ENCODE data around the gene ESR1.
"Not testable (repeated sequence)": the region's sequence is repeated elsewhere in the genome, so short reads cannot be mapped to it uniquely, and the experiment has no call there.

Gene ESR1

GRCh38 chr6:151899796-151900195, 92.3 kb downstream of the ESR1 start:
- not testable (repeated sequence) for DNase-seq

- DNase-seq, result no peak
Observed at GRCh38 chr6:151900256-151900655, 92.8 kb downstream of the ESR1 start.

GRCh38 chr6:151901009-151901411, 93.5 kb downstream of the ESR1 start:
- no peak for DNase-seq

- DNase-seq, result no peak
Observed at GRCh38 chr6:151904631-151905030, 97.1 kb downstream of the ESR1 start.

DNA sequence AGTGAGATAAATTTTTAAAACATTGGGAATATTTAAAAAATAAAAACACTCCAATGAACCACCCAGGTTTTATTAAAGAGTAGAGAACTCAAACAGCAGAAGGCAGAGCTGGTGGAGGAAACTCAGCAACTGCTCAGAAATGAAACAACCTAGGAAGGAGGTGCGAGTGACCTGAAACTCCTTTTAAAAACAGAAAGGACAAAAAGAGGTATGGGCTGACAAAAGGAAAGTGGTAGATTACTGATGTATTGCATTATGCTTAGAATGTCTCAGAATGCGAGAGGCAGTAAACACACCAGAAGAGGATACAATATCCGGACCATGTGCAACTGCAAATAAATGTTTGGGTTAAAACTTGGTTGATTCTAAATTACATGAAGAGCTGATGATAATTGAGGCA, 97.6 kb downstream of the ESR1 start:
- no peak for DNase-seq

- DNase-seq, result no peak
Observed at GRCh38 chr6:151905854-151906253, 98.4 kb downstream of the ESR1 start.

DNA sequence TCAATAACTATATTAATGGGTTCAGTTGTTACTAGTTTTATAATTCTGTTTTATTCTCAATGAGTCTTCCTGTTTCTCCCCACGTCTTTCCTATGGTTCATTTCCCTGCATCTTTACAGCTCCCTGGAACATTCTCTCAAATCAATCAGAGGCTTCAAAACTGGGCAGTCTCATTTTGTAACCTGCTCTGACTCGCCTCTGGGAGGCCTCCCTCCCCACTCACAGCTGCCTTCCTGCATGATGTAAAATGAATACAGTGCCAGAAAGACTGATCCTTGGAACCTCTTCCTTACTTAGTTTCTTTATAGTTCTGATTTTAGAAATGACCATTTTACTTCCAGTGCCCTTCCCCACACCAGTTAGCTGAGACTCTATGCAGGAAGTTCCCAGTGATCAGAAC, 103.9 kb downstream of the ESR1 start:
- no peak for DNase-seq

DNA sequence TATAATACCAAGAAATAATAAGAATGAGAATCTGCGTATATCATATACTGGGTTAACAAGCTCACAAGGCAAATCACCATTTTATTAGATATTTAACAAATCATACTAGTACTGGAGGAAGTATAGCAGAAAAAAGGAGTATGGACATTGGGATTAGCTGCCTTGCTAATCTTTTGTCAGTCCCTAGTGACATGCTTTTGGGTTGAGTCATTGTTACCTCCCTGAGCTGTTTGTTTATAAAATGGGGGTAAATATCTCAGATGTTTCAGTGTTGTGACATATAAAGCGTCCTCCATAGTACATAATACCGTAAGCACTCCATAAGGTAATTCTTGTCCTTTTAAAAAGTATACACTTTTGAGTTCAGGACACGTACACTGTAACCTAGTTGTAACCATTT, 107.0 kb downstream of the ESR1 start:
- no peak for DNase-seq

DNA sequence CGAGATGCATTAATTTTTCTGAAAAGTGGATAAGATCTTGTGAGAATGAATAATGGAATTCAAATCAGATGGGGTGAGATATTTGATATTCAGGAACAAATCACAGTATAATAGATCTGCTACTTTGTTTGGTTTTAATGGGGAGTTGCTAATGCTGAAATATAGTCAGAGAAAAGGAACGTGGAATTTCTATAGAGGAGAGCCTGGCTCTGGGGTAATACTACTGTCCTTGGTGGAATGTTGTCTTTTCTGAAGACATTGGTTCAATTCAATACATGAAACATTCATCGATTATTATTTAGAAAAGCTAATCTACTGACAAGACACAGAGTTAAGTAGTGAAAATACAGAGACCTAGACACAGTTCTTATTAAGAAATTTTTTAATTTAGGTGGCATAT, 108.6 kb downstream of the ESR1 start:
- DNase-seq, result no peak

GRCh38 chr6:151916680-151917164, 109.2 kb downstream of the ESR1 start:
- DNase-seq, result no peak

GRCh38 chr6:151917531-151918329, 110.2 kb downstream of the ESR1 start:
- no peak for DNase-seq

GRCh38 chr6:151940307-151940706, 132.8 kb downstream of the ESR1 start:
- DNase-seq, result no peak

- no peak for DNase-seq
Observed at GRCh38 chr6:151948002-151948743, 140.7 kb downstream of the ESR1 start.

- DNase-seq, result no peak
Observed at GRCh38 chr6:151958332-151958731, 150.8 kb downstream of the ESR1 start.

- DNase-seq, result no peak
Observed at GRCh38 chr6:151959086-151959485, 151.6 kb downstream of the ESR1 start.

- no peak for DNase-seq
Observed at GRCh38 chr6:151961809-151962208, 154.3 kb downstream of the ESR1 start.

DNA sequence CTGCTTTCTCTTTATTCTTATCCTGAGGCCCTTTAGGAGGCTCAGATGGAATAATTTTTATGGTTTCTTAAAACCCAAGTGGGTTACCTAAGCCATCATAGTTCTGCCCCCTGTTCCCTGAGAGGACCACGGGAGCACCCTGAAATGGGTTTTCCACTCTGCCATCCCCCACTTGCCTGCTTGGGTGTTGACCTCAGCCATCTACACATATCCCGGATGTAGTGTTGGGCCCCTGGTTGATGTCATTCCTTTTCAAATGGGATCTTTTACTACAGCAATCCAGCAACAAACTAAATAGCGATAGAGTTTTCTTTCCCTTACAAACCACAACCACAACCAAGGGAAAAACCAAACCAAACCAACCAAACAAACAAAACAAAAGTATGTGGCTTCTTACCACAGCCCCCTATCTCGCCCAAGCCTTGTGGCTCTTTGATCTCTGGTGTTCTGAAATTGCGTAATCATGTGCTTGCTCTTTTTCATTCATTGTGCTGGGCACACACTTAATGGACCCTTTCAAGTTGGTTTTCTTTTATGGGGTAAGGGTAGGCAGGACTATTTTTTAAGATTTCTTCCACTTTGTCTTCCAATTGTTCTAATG, 154.9 kb downstream of the ESR1 start:
- DNase-seq, result no peak

DNA sequence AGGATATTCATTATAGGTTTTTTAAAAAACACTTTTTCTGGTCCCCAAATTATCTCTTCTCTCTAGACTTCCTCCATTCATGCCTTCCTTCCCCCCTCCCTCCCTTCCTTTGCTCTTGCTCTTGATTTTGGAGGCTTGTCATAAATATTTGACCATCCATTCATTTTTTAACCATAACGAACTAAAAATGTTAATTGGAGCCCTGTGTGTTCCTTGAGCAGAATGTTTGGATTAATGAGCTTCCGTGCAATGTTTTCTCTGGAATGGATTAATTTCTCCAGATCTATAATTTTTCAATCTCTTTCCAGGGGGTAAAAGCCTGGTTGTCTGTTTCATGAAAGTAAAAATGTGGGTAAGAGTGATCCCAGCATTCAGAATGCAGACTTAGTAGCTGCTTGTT, 155.5 kb downstream of the ESR1 start:
- DNase-seq, result no peak

GRCh38 chr6:151964412-151964811, 156.9 kb downstream of the ESR1 start:
- not testable (repeated sequence) for DNase-seq

DNA sequence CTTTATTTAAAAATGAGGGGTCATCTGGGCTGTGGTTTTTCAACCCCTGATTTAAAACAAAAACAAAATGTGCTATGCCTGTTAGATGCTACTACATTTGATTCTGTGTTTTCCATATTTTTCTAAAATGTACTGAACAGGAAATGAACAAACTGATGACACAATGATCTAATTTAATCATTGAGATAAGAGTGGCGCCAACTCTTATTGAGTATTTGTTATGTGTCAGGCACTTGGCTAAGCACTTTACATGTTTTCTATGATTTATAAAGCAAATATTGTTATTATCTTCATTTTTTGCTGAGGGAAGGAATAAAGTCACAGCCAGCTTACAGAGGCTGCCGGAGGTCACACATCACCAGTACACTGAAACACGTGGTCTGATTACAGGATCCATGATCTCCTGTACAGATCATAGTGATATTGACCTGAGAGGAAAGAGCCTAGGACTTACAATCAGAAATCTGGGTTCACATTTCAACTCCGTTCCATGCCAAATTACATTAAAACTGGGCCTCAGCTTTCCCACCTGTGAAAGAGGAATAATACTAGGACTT, 166.7 kb downstream of the ESR1 start:
- DNase-seq, result no peak

DNA sequence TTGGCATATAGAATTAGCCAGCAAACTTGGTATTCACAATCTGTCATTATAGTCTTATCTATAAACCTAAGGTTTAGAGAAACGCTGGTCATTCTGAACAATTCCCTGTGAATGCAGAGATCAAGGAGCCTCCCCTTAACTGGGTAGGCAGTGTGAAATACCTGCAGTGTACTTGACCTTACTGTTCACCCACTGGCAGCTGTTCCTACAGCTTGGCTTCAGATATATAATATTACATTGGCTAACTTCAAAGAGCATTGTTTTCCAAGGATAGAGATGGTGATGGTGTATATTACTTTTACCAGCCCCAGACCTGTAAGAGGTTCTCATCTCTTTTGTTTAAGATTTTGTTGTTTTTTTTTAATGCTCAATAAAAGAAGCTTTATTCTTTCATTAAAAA, 168.3 kb downstream of the ESR1 start:
- DNase-seq, result no peak

GRCh38 chr6:151988199-151988598, 180.7 kb downstream of the ESR1 start:
- not testable (repeated sequence) for DNase-seq

- no peak for DNase-seq
Observed at GRCh38 chr6:151992091-151992490, 184.6 kb downstream of the ESR1 start.

- DNase-seq, result no peak
Observed at GRCh38 chr6:151993364-151993763, 185.9 kb downstream of the ESR1 start.
